ENCODE measurements around the gene PLEKHA1.

PLEKHA1 gene

GRCh38 chr10:122346326-122346950, 28.1 kb upstream of the PLEKHA1 start:
- no peak for TF ChIP-seq CTCF (IDR thresholded peaks at IDR 0.05; ENCODE audit: low read depth, low read length, missing control alignments)
- DNase-seq (ENCODE audit: low read depth), result no peak
- no peak overlapping the region for H3K4me3 ChIP-seq (ENCODE audit: low read depth, low read length)

- H3K4me3 ChIP-seq (ENCODE audit: low read depth, low read length), result no peak overlapping the region
- no peak for TF ChIP-seq CTCF (IDR thresholded peaks at IDR 0.05; ENCODE audit: low read depth, low read length, missing control alignments)
- DNase-seq (ENCODE audit: low read depth), result no peak
Measured at GRCh38 chr10:122347170-122347841, 27.2 kb upstream of the PLEKHA1 start.

GRCh38 chr10:122348512-122348911, 26.0 kb upstream of the PLEKHA1 start:
- DNase-seq (ENCODE audit: low read depth), result no peak
- TF ChIP-seq CTCF (IDR thresholded peaks at IDR 0.05; ENCODE audit: low read depth, low read length, missing control alignments), result no peak
- no peak overlapping the region for H3K4me3 ChIP-seq (ENCODE audit: low read depth, low read length)

GRCh38 chr10:122348935-122349361, 25.6 kb upstream of the PLEKHA1 start:
- TF ChIP-seq CTCF (IDR thresholded peaks at IDR 0.05; ENCODE audit: low read depth, low read length, missing control alignments), result no peak
- no peak overlapping the region for H3K4me3 ChIP-seq (ENCODE audit: low read depth, low read length)
- no peak for DNase-seq (ENCODE audit: low read depth)

- no peak for DNase-seq (ENCODE audit: low read depth)
- H3K4me3 ChIP-seq (ENCODE audit: low read depth, low read length), result no peak overlapping the region
- TF ChIP-seq CTCF (IDR thresholded peaks at IDR 0.05; ENCODE audit: low read depth, low read length, missing control alignments), result no peak
Measured at GRCh38 chr10:122349758-122350369, 24.6 kb upstream of the PLEKHA1 start.

- H3K4me3 ChIP-seq (ENCODE audit: low read depth, low read length), result no peak overlapping the region
- no peak for TF ChIP-seq CTCF (IDR thresholded peaks at IDR 0.05; ENCODE audit: low read depth, low read length, missing control alignments)
- DNase-seq (ENCODE audit: low read depth), result no peak
Measured at GRCh38 chr10:122350893-122351292, 23.6 kb upstream of the PLEKHA1 start.

Measured in GM12864 (cell line).